Karpas-422 (cell line): ENCODE data around the gene TAC1. TPM values are rescaled to one million over a fixed set of nuclear protein-coding genes. Genes with fewer than 3 reads are reported as not detected.
"Not testable (repeated sequence)": the region's sequence is repeated elsewhere in the genome, so short reads cannot be mapped to it uniquely, and the experiment has no call there.

Source experiments
- DNase-seq: peaks from one replicate; pipeline ENCODE4 v3.0.0-alpha.2; 2015
- H2AFZ ChIP-seq: fragments of 200-600 bp; sonication (generic); 2 replicates; pipeline ENCODE4 v1.6.1; 2014; ENCODE audit warnings: antibody characterized with exemption, low read length, mixed read lengths
- H3K27ac ChIP-seq: fragments of 200-600 bp; sonication (generic); 2 replicates; pipeline ENCODE4 v1.5.1; 2014; ENCODE audit warnings: mild to moderate bottlenecking, low read length, moderate library complexity
- H3K27me3 ChIP-seq: fragments of 200-600 bp; sonication (generic); 2 replicates; pipeline ENCODE4 v1.6.1; 2014; ENCODE audit warnings: low read length, mixed read lengths
- H3K36me3 ChIP-seq: fragments of 200-600 bp; sonication (generic); 2 replicates; pipeline ENCODE4 v1.6.1; 2014; ENCODE audit warnings: low read length, mixed read lengths; ENCODE audit not compliant: insufficient read depth
- H3K4me1 ChIP-seq: fragments of 200-600 bp; sonication (generic); 2 replicates; pipeline ENCODE4 v1.6.1; 2014; ENCODE audit warnings: mild to moderate bottlenecking, low read length, mixed read lengths
- H3K4me2 ChIP-seq: fragments of 200-600 bp; sonication (generic); 2 replicates; pipeline ENCODE4 v1.6.1; 2014; ENCODE audit warnings: low read length, low read depth, mild to moderate bottlenecking; ENCODE audit not compliant: poor library complexity, severe bottlenecking
- H3K4me3 ChIP-seq: fragments of 200-600 bp; sonication (generic); 2 replicates; pipeline ENCODE4 v1.5.1; 2014; ENCODE audit warnings: mild to moderate bottlenecking, antibody characterized with exemption, low read length, mixed read lengths
- H3K79me2 ChIP-seq: fragments of 200-600 bp; sonication (generic); 2 replicates; pipeline ENCODE4 v1.6.1; 2014; ENCODE audit warnings: mild to moderate bottlenecking, low read length, mixed read lengths
- H3K9ac ChIP-seq: fragments of 200-600 bp; sonication (generic); 2 replicates; pipeline ENCODE4 v1.6.0; 2014; ENCODE audit warnings: low read length
- H3K9me2 ChIP-seq: fragments of 200-600 bp; sonication (generic), shearing (Covaris generic); replicated peaks from 2 replicates; pipeline ENCODE4 v1.6.0; 2014; ENCODE audit warnings: mild to moderate bottlenecking, low read length, moderate library complexity; ENCODE audit not compliant: insufficient read depth
- H3K9me3 ChIP-seq: fragments of 300-700, 200-600 bp; sonication (generic); 2 replicates; pipeline ENCODE4 v1.6.1; 2014; ENCODE audit warnings: low read length, mixed read lengths
- H4K20me1 ChIP-seq: fragments of 200-600 bp; sonication (generic); 2 replicates; pipeline ENCODE4 v1.6.1; 2014; ENCODE audit warnings: mild to moderate bottlenecking, antibody characterized with exemption, low read length, low read depth; ENCODE audit not compliant: insufficient read depth
- total RNA-seq: library from RNA; depleted of rRNA; stranded (reverse); fragments of >200 nt; shearing (Covaris generic); gene quantifications from 2 replicates; pipeline ENCODE4 v1.2.3, GENCODE V29; 2014; ENCODE audit warnings: low replicate concordance; rRNA removed

Gene TAC1
- total RNA-seq, 1 experiment from 2014 or later, result not detected

DNA sequence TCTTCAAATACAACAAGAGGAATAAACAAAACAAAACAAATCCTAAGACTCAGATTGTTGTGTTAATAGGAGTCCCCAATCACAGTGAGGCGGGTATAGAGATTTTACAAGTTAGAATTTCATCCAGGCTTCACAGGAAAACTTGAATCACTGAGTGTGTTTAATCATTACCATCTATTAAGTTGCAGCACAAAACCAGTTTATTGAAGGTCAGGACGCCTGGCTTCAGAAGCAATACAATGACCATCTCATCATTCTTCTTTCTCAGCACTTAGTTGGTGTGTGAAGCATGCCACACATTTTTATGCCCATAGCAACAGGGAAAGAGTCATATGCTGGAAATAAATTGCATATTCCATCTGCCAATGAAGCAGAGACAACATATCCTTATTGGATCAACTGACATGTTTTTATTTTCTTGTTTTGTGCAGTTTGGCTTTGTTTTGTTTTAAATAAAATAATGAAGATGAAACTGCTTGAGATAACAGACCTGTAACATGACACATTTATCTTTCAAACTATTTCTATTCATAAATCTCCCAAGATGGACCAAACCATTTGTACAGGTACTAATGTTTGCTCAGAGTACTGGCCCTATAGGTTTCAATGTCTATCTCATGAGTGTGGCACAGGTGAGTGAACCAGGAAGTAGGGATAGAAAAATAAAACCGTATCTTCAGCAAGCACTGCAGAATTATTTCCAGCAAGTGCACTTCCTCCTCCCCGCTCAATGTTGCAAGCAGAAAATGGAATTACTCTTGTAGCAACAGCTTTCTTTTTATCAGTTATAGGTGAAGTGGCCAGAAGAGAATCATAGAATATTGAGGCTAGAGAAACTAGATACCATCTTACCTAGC is 40.4 kb downstream of the TAC1 start:
- no peaks in the 10 kb centered on the region for H3K27me3 ChIP-seq
- H3K4me1 ChIP-seq, result no peaks in the 10 kb centered on the region
- no peaks in the 10 kb centered on the region for H3K79me2 ChIP-seq
- DNase-seq, result no peak
- H3K9me2 ChIP-seq, result no peaks in the 10 kb centered on the region
- no peaks in the 10 kb centered on the region for H4K20me1 ChIP-seq
- no peak overlapping the region for H3K4me2 ChIP-seq
- H3K27ac ChIP-seq, result no peak overlapping the region
- H3K36me3 ChIP-seq, result no peaks in the 10 kb centered on the region
- H3K4me3 ChIP-seq, result no peak overlapping the region
- H3K9ac ChIP-seq, result no peak overlapping the region
- H3K9me3 ChIP-seq, result no peaks in the 10 kb centered on the region
- no peak overlapping the region for H2AFZ ChIP-seq

DNA sequence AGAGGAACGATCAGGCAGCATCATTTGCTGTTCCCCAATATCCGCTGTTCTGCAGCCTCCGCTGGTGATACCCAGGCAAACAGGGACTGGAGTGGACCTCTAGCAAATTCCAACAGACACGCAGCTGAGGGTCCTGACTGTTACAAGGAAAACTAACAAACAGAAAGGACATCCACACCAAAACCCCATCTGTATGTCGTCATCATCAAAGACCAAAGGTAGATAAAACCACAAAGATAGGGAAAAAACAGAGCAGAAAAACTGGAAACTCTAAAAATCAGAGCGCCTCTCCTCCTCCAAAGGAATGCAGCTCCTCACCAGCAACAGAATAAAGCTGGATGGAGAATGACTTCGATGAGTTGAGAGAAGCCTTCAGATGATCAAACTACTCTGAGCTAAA is 54.5 kb downstream of the TAC1 start:
- not testable (repeated sequence) for H3K79me2 ChIP-seq, H3K4me1 ChIP-seq, DNase-seq, H3K9ac ChIP-seq, H3K9me2 ChIP-seq, H2AFZ ChIP-seq, H3K4me3 ChIP-seq, H3K4me2 ChIP-seq, H4K20me1 ChIP-seq, H3K27ac ChIP-seq, H3K9me3 ChIP-seq, H3K27me3 ChIP-seq, H3K36me3 ChIP-seq

Other genes starting within 250 kb of the TAC1 start
- gene ASNS, start 140.3 kb downstream of the TAC1 start, total RNA-seq, result 313 and 501 TPM in 2 replicates